Chondrocyte (in vitro differentiated cells): Measurements from ENCODE around the gene ANKRD40CL. TPM values are rescaled to one million over a fixed set of nuclear protein-coding genes. Genes with fewer than 3 reads are reported as not detected.
A peak's percentile ranks its signal among the peaks of the same experiment; 100 is the strongest.
"Not testable (repeated sequence)": the region's sequence is repeated elsewhere in the genome, so short reads cannot be mapped to it uniquely, and the experiment has no call there.

Experiments used
- DNase-seq: peaks from one replicate; pipeline ENCODE4 v3.0.0; 2021; ENCODE audit warnings: mixed read lengths, low spot score
- H3K27ac Mint-ChIP-seq: one replicate; pipeline ENCODE4 v1.8.0; 2021; ENCODE audit warnings: mild to moderate bottlenecking, moderate library complexity, mixed read lengths; ENCODE audit not compliant: unreplicated experiment
- H3K27me3 Mint-ChIP-seq: 2 replicates; pipeline ENCODE4 v1.8.0; 2021; ENCODE audit warnings: low read depth, mixed read lengths
- H3K36me3 Mint-ChIP-seq: 2 replicates; pipeline ENCODE4 v1.8.0; 2021; ENCODE audit warnings: low read depth, mixed read lengths
- H3K4me1 Mint-ChIP-seq: 2 replicates; pipeline ENCODE4 v1.8.0; 2021; ENCODE audit warnings: low read depth, mild to moderate bottlenecking, mixed read lengths
- H3K4me3 Mint-ChIP-seq: one replicate; pipeline ENCODE4 v1.8.0; 2021; ENCODE audit warnings: mild to moderate bottlenecking, moderate library complexity, mixed read lengths; ENCODE audit not compliant: unreplicated experiment
- H3K9me3 Mint-ChIP-seq: 2 replicates; pipeline ENCODE4 v1.8.0; 2021; ENCODE audit warnings: low read depth, mixed read lengths
- total RNA-seq: library from RNA; stranded (reverse); gene quantifications from 3 replicates; pipeline ENCODE4 v1.2.1, GENCODE V29; 2021
- TF ChIP-seq, protein P1 (sequence below): fragments of 200-600 bp; sonication (generic); IDR thresholded peaks from 2 replicates; pipeline ENCODE4 v1.5.0; 2021; ENCODE audit warnings: antibody characterized with exemption, mild to moderate bottlenecking, moderate library complexity

Gene ANKRD40CL
- total RNA-seq, 1 donor from 2014 or later = not detected

GRCh38 chr17:50728881-50729765 lies 38.2 kb downstream of the ANKRD40CL start:
- TF ChIP-seq, protein P1, sequence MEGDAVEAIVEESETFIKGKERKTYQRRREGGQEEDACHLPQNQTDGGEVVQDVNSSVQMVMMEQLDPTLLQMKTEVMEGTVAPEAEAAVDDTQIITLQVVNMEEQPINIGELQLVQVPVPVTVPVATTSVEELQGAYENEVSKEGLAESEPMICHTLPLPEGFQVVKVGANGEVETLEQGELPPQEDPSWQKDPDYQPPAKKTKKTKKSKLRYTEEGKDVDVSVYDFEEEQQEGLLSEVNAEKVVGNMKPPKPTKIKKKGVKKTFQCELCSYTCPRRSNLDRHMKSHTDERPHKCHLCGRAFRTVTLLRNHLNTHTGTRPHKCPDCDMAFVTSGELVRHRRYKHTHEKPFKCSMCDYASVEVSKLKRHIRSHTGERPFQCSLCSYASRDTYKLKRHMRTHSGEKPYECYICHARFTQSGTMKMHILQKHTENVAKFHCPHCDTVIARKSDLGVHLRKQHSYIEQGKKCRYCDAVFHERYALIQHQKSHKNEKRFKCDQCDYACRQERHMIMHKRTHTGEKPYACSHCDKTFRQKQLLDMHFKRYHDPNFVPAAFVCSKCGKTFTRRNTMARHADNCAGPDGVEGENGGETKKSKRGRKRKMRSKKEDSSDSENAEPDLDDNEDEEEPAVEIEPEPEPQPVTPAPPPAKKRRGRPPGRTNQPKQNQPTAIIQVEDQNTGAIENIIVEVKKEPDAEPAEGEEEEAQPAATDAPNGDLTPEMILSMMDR = no peak
- Mint-ChIP-seq H3K27ac (no peak overlapping the region), H3K4me3 (no peak overlapping the region), H3K9me3 (no peaks in the 10 kb centered on the region), H3K36me3 (no peaks in the 10 kb centered on the region), H3K4me1 (peaks cover 42% of the 10 kb centered on the region), H3K27me3 (no peaks in the 10 kb centered on the region)
- DNase-seq = no peak

GRCh38 chr17:50728112-50728429 lies 39.2 kb downstream of the ANKRD40CL start:
- Mint-ChIP-seq H3K9me3 (no peaks in the 10 kb centered on the region), H3K4me3 (no peak overlapping the region), H3K4me1 (peaks cover 53% of the 10 kb centered on the region), H3K36me3 (no peaks in the 10 kb centered on the region), H3K27me3 (no peaks in the 10 kb centered on the region), H3K27ac (no peak overlapping the region)
- TF ChIP-seq, protein P1 = no peak
- DNase-seq = no peak

DNA sequence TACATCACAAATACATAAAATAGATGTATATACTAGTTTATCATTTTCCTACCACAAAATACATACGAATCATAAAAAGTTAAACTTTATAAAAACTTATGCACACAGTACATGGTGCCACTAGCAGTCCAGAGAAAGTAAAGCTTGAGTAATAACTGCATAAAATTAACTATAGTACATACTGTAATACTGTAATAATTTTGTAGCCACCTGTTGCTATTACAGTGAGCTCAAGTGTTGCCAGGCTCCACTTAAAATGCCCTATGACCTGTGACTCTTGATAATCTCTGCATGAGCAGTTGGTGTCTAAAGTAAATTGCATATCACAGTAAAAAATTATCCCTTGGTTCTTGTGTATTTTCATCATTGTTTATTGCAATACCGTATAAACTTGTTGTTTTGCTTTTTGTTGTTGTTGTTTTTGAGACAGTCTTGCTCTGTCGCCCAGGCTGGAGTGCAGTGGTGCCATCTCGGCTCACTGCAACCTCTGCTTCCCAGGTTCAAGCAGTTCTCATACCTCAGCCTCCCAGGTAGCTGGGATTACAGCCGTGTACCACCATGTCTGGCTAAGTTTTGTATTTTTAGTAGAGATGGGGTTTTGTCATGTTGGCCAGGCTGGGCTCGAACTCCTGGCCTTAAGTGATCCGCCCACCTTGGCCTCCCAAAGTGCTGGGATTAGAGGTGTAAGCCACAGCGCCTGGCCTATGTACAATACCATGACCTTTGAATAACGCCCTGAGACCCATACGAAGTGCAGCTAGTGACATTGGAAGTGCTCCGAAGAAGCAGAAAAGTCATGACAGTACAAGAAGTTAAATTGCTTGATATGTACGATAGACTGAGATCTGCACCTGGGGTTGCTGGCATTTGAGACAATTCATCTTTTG lies 41.3 kb downstream of the ANKRD40CL start:
- peaks cover 61% of the 10 kb centered on the region for H3K4me1 Mint-ChIP-seq
- TF ChIP-seq, protein P1 = no peak
- H3K27me3 Mint-ChIP-seq = no peaks in the 10 kb centered on the region
- H3K4me3 Mint-ChIP-seq = no peak overlapping the region
- DNase-seq = no peak
- H3K36me3 Mint-ChIP-seq = no peaks in the 10 kb centered on the region
- no peak overlapping the region for H3K27ac Mint-ChIP-seq
- H3K9me3 Mint-ChIP-seq = no peaks in the 10 kb centered on the region

GRCh38 chr17:50724622-50725021 lies 42.7 kb downstream of the ANKRD40CL start:
- not testable (repeated sequence) for H3K36me3 Mint-ChIP-seq, H3K27ac Mint-ChIP-seq, H3K27me3 Mint-ChIP-seq, DNase-seq, H3K9me3 Mint-ChIP-seq, H3K4me3 Mint-ChIP-seq
- H3K4me1 Mint-ChIP-seq = peaks cover 56% of the 10 kb centered on the region

DNA sequence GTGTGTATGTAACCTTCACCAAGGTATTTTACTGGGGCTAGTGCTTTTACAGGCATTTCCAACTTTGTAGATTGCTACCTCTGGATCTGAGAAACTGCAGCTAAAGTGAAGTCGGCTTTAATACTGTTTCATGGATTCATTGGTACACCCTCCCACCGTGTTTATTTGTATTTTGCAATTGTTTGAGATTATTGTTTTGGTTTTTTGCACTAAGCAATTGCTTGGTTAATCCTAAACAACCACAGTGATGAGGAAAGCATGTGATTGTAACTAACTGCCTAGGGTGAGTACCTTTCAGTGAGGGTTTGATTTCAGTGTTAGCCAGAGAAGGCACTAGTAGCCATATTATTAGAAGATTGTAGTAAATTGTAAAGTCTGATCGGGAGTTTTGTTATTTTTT lies 44.6 kb downstream of the ANKRD40CL start:
- TF ChIP-seq, protein P1 = no peak
- Mint-ChIP-seq H3K4me1 (peaks cover 49% of the 10 kb centered on the region), H3K27me3 (no peaks in the 10 kb centered on the region), H3K4me3 (no peak overlapping the region), H3K36me3 (no peaks in the 10 kb centered on the region), H3K9me3 (no peaks in the 10 kb centered on the region), H3K27ac (peak overlapping the region; percentile 65)
- no peak for DNase-seq
